ENCODE measurements around the gene VTI1A.

Gene VTI1A

GRCh38 chr10:112446055-112446854 lies 760 bp upstream of the VTI1A start:
- peak overlapping the region; percentile 74 for H3K9ac ChIP-seq
- peaks cover 7% of the 10 kb centered on the region for H3K4me1 ChIP-seq
- peak overlapping the region; percentile 84 for H3K4me3 ChIP-seq (ENCODE audit: low read depth, low read length)
- no peak for TF ChIP-seq CTCF (IDR thresholded peaks at IDR 0.05)
- H3K4me2 ChIP-seq (ENCODE audit: low read length): peak overlapping the region; percentile 48
- peak overlapping the region; percentile 96 for H2AFZ ChIP-seq
- no peaks in the 10 kb centered on the region for H3K27me3 ChIP-seq (ENCODE audit: control insufficient read depth, insufficient read depth, low read length)
- no peaks in the 10 kb centered on the region for H3K9me3 ChIP-seq (ENCODE audit: control insufficient read depth, low read length)
- H3K27ac ChIP-seq: peak overlapping the region; percentile 85
- H3K79me2 ChIP-seq: peaks cover 18% of the 10 kb centered on the region
- H3K36me3 ChIP-seq (ENCODE audit: control insufficient read depth, insufficient read depth, low read length): no peaks in the 10 kb centered on the region

GRCh38 chr10:112447620-112447928 lies 559 bp downstream of the VTI1A start:
- peaks cover 7% of the 10 kb centered on the region for H3K4me1 ChIP-seq
- H3K36me3 ChIP-seq (ENCODE audit: control insufficient read depth, insufficient read depth, low read length): no peaks in the 10 kb centered on the region
- peak overlapping the region; percentile 48 for H3K4me2 ChIP-seq (ENCODE audit: low read length)
- peaks cover 18% of the 10 kb centered on the region for H3K79me2 ChIP-seq
- H3K27me3 ChIP-seq (ENCODE audit: control insufficient read depth, insufficient read depth, low read length): no peaks in the 10 kb centered on the region
- peak overlapping the region; percentile 85 for H3K27ac ChIP-seq
- H3K9ac ChIP-seq: peak overlapping the region; percentile 57
- H3K4me3 ChIP-seq (ENCODE audit: low read depth, low read length): peak overlapping the region; percentile 84
- H3K9me3 ChIP-seq (ENCODE audit: control insufficient read depth, low read length): no peaks in the 10 kb centered on the region
- peak overlapping the region; percentile 96 for H2AFZ ChIP-seq
- TF ChIP-seq CTCF (IDR thresholded peaks at IDR 0.05): no peak

GRCh38 chr10:112448888-112449287 lies 1.9 kb downstream of the VTI1A start:
- Histone ChIP-seq H3K9ac (no peak overlapping the region), H3K4me2 (ENCODE audit: low read length) (no peak overlapping the region), H3K36me3 (ENCODE audit: control insufficient read depth, insufficient read depth, low read length) (no peaks in the 10 kb centered on the region), H3K4me3 (ENCODE audit: low read depth, low read length) (no peak overlapping the region), H3K9me3 (ENCODE audit: control insufficient read depth, low read length) (no peaks in the 10 kb centered on the region), H3K4me1 (peaks cover 7% of the 10 kb centered on the region), H3K27me3 (ENCODE audit: control insufficient read depth, insufficient read depth, low read length) (no peaks in the 10 kb centered on the region), H2AFZ (no peak overlapping the region), H3K27ac (no peak overlapping the region), H3K79me2 (peaks cover 20% of the 10 kb centered on the region)
- TF ChIP-seq CTCF (IDR thresholded peaks at IDR 0.05): no peak

- H3K9ac ChIP-seq: no peak overlapping the region
- H3K36me3 ChIP-seq (ENCODE audit: control insufficient read depth, insufficient read depth, low read length): no peaks in the 10 kb centered on the region
- H3K4me3 ChIP-seq (ENCODE audit: low read depth, low read length): no peak overlapping the region
- peaks cover 10% of the 10 kb centered on the region for H3K79me2 ChIP-seq
- no peaks in the 10 kb centered on the region for H3K9me3 ChIP-seq (ENCODE audit: control insufficient read depth, low read length)
- no peaks in the 10 kb centered on the region for H3K27me3 ChIP-seq (ENCODE audit: control insufficient read depth, insufficient read depth, low read length)
- H3K4me1 ChIP-seq: no peaks in the 10 kb centered on the region
- no peak overlapping the region for H2AFZ ChIP-seq
- no peak overlapping the region for H3K4me2 ChIP-seq (ENCODE audit: low read length)
- no peak for TF ChIP-seq CTCF (IDR thresholded peaks at IDR 0.05)
- H3K27ac ChIP-seq: no peak overlapping the region
These were observed 8.1 kb downstream of the VTI1A start for GRCh38 chr10:112454910-112455779.
